KMS-11 (cell line): ENCODE data around the gene PLEKHD1.

ENCODE experiments used
- H2AFZ ChIP-seq: fragments of 200-600 bp; sonication (generic); 2 replicates; pipeline ENCODE4 v1.6.1; 2016; ENCODE audit warnings: antibody characterized with exemption, mixed run types, low read depth
- H3K27ac ChIP-seq: fragments of 200-600 bp; sonication (generic); 2 replicates; pipeline ENCODE4 v1.6.1; 2016; ENCODE audit warnings: mild to moderate bottlenecking, mixed run types
- H3K27me3 ChIP-seq: fragments of 200-600 bp; sonication (generic); 2 replicates; pipeline ENCODE4 v1.6.1; 2017; ENCODE audit warnings: mild to moderate bottlenecking, low read depth, mixed run types, moderate library complexity; ENCODE audit not compliant: insufficient read depth
- H3K36me3 ChIP-seq: fragments of 200-600 bp; sonication (generic); 2 replicates; pipeline ENCODE4 v1.6.1; 2017; ENCODE audit warnings: mild to moderate bottlenecking, mixed run types; ENCODE audit not compliant: insufficient read depth
- H3K4me1 ChIP-seq: fragments of 200-600 bp; sonication (generic); 2 replicates; pipeline ENCODE4 v1.6.1; 2016; ENCODE audit warnings: mild to moderate bottlenecking, low read depth, mixed run types; ENCODE audit not compliant: poor library complexity, severe bottlenecking
- H3K4me2 ChIP-seq: fragments of 200-600 bp; sonication (generic); 2 replicates; pipeline ENCODE4 v1.7.0; 2016; ENCODE audit warnings: mild to moderate bottlenecking, mixed run types
- H3K4me3 ChIP-seq: fragments of 200-600 bp; sonication (generic); IDR thresholded peaks from 2 replicates; pipeline ENCODE4 v1.6.1; 2017; ENCODE audit warnings: low read depth, low read length, mixed read lengths; ENCODE audit not compliant: insufficient read depth
- H3K79me2 ChIP-seq: fragments of 200-600 bp; sonication (generic); 2 replicates; pipeline ENCODE4 v1.6.1; 2016; ENCODE audit warnings: low read depth, mixed run types; ENCODE audit not compliant: insufficient read depth
- H3K9ac ChIP-seq: fragments of 200-600 bp; sonication (generic); 2 replicates; pipeline ENCODE4 v1.6.1; 2016; ENCODE audit warnings: mild to moderate bottlenecking, mixed run types
- H4K20me1 ChIP-seq: fragments of 200-600 bp; sonication (generic); 2 replicates; pipeline ENCODE4 v1.6.1; 2016; ENCODE audit warnings: mild to moderate bottlenecking, mixed run types; ENCODE audit not compliant: insufficient read depth
- TF ChIP-seq, protein P1 (sequence below): fragments of 200-600 bp; sonication (generic); conservative IDR thresholded peaks from 2 replicates; pipeline ENCODE4 v1.6.1; 2017; ENCODE audit warnings: low read depth, mild to moderate bottlenecking, antibody characterized with exemption, low read length, moderate library complexity, mixed read lengths

The PLEKHD1 gene

DNA sequence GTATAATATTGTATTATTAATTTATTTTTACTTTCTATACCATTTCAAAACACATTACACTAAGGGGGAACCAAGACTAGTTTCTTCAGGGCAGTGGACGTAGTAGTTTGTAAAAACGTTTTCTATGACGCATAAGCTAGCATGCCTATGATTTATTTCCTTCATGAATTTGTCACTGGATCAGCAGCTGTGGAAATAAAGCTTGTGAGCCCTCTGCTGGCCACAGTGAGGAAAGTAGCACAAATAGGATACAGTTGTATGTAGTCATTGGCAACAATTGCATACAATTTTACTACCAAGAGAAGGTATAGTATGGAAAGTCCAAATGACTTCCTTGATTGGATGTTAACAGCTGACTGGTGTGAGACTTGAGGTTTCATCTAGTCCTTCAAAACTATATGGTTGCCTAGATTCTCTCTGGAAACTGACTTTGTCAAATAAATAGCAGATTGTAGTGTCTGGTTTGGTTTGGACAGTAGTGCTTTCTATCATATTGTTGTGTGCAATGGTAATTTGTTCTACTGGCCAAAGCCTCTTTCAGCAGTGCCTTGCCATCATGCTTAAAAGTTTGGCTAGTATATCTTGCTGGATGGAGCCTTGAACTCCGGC, 24.3 kb upstream of the PLEKHD1 start:
- Histone ChIP-seq H3K27ac (no peak overlapping the region), H3K4me1 (no peaks in the 10 kb centered on the region), H3K27me3 (no peaks in the 10 kb centered on the region), H3K9ac (no peak overlapping the region), H3K4me3 (no peak overlapping the region), H3K4me2 (no peak overlapping the region), H2AFZ (no peak overlapping the region), H4K20me1 (no peaks in the 10 kb centered on the region), H3K79me2 (no peaks in the 10 kb centered on the region), H3K36me3 (no peaks in the 10 kb centered on the region)
- TF ChIP-seq, protein P1, sequence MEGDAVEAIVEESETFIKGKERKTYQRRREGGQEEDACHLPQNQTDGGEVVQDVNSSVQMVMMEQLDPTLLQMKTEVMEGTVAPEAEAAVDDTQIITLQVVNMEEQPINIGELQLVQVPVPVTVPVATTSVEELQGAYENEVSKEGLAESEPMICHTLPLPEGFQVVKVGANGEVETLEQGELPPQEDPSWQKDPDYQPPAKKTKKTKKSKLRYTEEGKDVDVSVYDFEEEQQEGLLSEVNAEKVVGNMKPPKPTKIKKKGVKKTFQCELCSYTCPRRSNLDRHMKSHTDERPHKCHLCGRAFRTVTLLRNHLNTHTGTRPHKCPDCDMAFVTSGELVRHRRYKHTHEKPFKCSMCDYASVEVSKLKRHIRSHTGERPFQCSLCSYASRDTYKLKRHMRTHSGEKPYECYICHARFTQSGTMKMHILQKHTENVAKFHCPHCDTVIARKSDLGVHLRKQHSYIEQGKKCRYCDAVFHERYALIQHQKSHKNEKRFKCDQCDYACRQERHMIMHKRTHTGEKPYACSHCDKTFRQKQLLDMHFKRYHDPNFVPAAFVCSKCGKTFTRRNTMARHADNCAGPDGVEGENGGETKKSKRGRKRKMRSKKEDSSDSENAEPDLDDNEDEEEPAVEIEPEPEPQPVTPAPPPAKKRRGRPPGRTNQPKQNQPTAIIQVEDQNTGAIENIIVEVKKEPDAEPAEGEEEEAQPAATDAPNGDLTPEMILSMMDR: peak; percentile 61

GRCh38 chr14:69464379-69464778, 20.1 kb upstream of the PLEKHD1 start:
- H3K9ac ChIP-seq: no peak overlapping the region
- no peak overlapping the region for H3K4me2 ChIP-seq
- H3K79me2 ChIP-seq: no peaks in the 10 kb centered on the region
- H3K4me3 ChIP-seq: no peak overlapping the region
- no peaks in the 10 kb centered on the region for H3K4me1 ChIP-seq
- H3K36me3 ChIP-seq: no peaks in the 10 kb centered on the region
- H4K20me1 ChIP-seq: no peaks in the 10 kb centered on the region
- H3K27ac ChIP-seq: no peak overlapping the region
- no peaks in the 10 kb centered on the region for H3K27me3 ChIP-seq
- no peak overlapping the region for H2AFZ ChIP-seq
- TF ChIP-seq, protein P1: no peak

- H2AFZ ChIP-seq: no peak overlapping the region
Observed at GRCh38 chr14:69464829-69465228, 19.7 kb upstream of the PLEKHD1 start.

GRCh38 chr14:69468949-69469348, 15.6 kb upstream of the PLEKHD1 start:
- TF ChIP-seq, protein P1: no peak
- no peak overlapping the region for H3K9ac ChIP-seq
- H2AFZ ChIP-seq: no peak overlapping the region
- no peak overlapping the region for H3K27ac ChIP-seq
- H3K27me3 ChIP-seq: no peaks in the 10 kb centered on the region
- H3K4me3 ChIP-seq: no peak overlapping the region
- H3K79me2 ChIP-seq: no peaks in the 10 kb centered on the region
- H3K36me3 ChIP-seq: no peaks in the 10 kb centered on the region
- no peaks in the 10 kb centered on the region for H4K20me1 ChIP-seq
- H3K4me2 ChIP-seq: no peak overlapping the region
- no peaks in the 10 kb centered on the region for H3K4me1 ChIP-seq

More at GRCh38 chr14:69464829-69465228, 19.7 kb upstream of the PLEKHD1 start:
- H3K27me3 ChIP-seq: no peaks in the 10 kb centered on the region
- no peak overlapping the region for H3K4me2 ChIP-seq
- no peak overlapping the region for H3K4me3 ChIP-seq
- TF ChIP-seq, protein P1: no peak
- H3K27ac ChIP-seq: no peak overlapping the region
- no peaks in the 10 kb centered on the region for H3K36me3 ChIP-seq
- H4K20me1 ChIP-seq: no peaks in the 10 kb centered on the region
- no peak overlapping the region for H3K9ac ChIP-seq
- no peaks in the 10 kb centered on the region for H3K4me1 ChIP-seq
- H3K79me2 ChIP-seq: no peaks in the 10 kb centered on the region
